Suppressor macrophage treated with lipopolysaccharide for 1 hour (primary cell): ENCODE results near the gene TUBB6.

ENCODE experiments used
- DNase-seq, 3 donors: peaks; one replicate each; pipeline ENCODE4 v3.0.0-alpha.2; 2020 to 2022

Gene TUBB6

DNA sequence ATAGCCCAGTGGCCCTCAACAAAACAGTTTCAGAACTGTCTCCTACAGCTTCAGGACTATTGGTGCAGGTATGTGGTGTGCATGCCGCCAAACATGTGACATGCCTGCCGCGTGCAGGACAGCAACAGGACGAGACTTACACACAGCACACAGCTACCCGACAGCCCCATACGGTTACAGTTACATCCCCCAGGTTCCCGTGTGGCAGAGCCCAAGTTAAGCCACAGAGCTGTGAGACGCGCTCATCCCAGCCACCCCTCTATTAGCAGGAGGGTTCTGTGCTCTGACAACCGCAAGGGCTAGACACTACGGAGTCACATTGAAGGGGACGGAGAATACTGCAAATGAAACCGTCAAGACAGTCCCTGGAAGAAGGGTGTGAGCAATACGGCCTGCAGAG lies 16.4 kb upstream of the TUBB6 start:
- no peak for DNase-seq

DNA sequence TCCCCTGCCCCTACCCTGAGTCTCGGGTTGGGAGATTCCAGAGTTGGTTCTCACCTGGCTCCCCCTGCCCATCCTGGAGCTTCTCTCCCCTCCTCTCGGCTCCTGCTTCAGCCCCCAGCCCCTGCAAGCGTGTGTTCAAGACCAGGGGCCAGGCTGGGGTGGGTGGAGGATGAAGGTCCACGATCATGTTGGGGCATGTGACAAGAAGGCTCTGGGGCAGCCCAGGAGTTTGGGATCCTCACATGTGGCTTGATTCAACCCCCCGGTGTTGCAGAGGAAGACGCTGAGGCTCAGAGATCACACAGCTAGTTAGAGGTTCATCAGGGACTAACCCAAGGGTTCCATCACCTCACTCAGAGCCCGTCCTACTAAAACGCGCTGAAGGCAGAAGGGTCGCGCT lies 14.2 kb upstream of the TUBB6 start:
- DNase-seq = no peak

DNA sequence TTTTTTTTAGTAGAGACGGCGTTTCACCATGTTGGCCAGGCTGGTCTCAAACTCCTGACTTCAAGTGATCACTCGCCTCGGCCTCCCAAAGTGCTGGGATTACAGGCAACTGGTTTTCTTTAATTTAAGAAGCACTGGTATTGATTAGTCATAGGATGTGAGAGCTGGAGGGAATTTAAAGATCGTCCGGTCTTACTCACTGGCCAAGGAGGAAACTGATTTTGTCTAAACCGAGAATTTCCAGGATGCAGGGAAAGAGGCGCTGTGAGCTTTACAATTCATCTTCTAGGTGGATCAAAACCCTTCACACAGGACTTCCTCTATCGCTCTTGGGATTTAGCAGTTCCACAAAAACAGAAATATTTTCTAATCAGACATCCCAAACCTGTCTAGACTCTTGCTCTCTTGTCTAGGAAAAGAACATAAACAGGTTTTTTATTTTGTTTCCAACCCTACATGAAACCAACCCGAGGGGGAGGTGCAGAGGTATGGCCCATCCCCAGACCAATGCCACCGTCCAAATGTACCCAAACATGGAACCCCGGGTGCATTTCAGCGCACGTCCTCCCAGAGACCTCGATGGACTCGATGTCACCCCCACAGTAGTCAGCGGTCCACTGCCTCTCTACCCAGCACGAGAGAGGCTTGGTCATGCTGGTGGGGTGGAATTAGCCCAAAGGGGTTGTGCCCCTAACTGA lies 12.5 kb upstream of the TUBB6 start:
- no peak for DNase-seq

DNA sequence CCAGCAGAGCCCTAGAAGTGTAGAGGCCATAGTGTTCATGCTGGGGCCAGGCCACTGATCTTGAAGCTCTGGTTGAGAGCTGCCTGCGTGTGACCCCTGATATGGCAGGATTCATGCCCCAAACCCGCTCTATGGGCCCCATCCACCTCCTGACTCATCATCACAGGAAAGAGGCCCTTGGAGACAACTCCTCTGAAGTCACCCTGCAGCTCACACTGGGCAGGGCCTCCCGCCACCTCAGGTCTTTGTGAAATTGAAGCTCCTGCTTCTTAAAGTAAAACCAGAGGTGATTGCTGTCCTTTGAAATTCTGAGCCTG lies 12.0 kb upstream of the TUBB6 start:
- no peak for DNase-seq

DNA sequence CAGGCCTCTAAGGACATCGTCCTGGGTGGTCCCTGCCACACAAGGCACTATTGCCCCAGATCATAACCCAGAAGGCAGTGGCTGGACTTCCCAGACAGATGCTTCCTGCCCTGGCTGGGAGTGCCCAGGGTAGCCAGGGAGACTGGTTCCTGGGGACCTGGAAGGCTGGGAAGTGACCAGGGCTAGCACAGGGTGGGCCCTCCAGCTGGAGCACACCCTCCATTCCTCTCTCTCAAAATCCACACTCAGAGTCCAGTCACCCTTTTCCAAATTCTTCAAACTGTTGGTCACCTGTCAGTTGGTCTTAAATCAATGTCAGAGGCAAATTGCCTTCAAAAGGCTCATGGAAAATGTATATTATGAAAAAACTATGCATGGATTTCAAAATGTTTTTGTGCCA lies 11.6 kb upstream of the TUBB6 start:
- DNase-seq = no peak

DNA sequence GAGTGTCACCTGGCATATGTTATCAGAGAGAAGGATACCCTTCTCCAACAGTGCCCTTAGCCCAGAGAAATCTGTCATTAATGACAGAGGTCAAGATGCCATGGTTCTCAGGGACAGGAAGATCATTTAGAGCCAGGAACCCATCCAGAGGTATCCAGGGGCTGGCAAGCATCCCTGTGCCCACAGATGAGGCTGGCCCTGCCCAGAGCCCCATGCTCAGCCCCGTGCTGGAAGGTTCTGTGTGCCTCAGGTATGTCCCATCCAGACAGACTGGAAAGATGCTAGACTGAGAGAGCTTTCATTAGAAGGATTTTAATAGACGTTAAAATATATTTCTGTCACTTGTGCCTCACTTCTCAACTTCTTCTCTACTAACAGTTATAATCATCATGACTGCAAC lies 8.2 kb upstream of the TUBB6 start:
- DNase-seq = no peak

DNA sequence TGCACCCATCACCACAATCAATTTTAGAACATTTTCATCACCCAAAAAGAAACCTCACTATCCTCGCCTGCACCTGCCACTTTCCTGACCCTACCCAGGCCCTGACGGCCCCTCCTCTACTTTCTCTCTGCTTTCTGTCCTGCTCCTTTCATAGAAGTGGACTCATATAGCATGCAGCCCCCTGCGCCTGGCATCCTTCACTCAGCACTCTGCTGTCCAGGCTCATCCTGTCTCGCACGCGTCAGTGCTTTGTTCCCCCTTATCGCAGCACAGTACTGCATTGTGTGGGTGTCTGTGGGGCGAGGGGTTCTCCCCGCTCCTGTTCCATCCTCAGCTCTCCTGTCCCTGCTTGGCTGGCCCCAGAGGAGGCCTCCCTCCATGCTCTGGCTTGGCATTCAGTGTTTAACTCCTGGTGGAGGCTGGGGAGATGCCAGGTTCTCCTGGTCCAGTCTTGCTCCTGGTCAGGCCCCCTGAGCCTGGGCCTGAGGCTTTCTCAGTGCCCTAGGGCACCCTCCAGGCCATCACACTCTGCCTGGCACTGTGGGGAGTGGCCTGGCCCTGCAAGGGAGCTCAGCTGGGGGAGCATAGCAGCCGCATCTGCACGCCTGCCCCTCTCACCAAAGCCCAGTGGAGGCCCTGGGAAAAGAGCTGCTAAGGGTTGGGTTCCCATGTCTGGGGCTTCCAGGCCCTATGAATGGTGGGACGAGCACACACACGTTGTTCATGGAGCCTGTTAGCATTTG lies 6.6 kb upstream of the TUBB6 start:
- DNase-seq = no peak

DNA sequence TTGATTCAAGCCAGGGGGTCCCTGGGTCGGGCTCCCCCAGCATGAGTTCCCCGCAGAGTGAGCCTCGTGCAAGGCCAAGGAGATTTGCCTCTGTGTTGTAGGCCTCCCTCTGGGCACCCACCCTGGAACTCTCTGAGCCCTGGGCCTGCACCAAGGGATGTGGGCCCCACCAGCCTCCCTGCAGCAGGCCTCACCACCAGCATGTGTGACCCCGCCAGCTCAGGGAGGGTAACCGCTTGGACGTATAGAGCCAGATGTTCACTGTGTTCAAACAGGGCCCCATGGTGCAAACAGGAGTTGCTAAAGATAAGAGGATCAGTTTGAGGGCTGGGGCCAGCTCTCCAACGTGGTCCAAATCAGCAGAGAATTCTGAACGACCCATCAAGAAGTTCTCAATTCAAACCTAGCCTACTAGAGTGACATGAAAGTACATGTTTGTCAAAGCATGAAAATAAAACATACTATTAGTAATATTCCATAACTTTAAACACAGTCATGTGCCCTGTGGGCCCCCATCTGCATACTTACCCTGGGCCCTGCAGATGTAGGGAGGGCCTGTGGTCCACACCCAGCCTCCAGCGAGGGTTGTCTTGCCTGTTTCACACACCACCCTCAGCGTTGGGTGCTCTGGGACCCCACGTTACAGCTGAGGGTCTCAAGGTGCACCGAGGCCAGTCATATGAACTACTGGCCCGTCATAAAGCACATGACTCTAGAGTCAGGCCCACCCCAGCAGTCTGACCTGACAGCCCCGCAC lies 5.5 kb upstream of the TUBB6 start:
- no peak for DNase-seq

DNA sequence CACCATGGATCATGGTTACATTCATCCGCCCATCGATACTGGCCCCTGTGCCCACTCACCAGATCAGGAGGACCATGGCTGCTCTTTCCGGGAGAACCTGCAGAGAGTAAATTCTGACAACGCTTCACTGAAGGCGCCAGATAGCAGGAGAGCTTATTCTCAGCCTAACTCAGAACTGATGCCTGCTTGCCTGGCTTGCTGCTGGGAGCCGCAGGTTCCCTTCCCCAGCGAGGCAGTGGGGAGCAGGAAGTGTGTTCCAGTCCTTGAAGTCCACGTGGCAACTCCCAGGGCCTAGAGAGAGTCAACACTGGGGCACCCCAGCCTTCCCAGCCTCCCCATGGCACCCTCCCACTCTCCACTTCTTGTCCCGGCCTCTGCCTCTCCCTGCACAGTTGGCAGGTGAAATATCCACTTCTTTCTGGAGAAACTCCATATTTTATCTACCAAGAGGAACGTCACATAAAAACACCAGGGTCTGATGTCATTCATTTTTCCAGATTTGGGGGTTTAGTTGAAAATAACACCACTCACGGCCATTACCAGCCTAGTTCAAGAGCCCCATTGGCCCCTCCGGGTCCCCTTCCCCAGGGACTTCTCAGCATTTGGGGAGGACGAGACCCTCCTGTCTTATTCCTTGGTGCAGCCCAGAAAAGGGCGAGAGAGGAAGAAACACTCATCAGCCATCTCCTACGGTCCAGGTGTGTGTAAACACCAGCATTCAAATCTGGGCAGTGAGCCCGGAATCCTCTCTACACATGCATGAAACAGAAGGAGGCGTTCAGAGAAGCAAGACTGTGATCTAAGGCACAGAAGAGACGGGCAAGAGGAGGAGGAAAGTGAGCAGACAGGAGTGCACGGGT lies 3.5 kb upstream of the TUBB6 start:
- DNase-seq = no peak

DNA sequence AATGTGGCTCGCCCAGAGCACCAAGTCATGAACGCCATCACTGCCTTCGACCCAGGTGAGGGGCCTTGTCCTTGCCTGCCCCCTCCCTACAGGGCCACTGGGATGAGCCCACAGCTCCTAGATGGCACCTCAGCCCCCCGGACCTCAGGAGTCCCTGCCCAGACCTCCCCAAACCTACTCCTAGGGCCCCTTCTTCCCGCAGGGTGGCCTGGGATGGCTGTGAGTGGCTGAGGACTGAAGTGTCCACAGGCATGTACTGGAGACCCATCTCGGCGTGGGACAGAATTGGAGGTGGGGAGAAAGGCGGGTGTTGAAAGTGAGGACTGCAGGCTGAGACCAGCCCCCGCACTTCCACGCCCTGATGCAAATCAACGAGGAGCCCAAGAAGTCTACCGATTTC lies 2.8 kb upstream of the TUBB6 start:
- no peak for DNase-seq

DNA sequence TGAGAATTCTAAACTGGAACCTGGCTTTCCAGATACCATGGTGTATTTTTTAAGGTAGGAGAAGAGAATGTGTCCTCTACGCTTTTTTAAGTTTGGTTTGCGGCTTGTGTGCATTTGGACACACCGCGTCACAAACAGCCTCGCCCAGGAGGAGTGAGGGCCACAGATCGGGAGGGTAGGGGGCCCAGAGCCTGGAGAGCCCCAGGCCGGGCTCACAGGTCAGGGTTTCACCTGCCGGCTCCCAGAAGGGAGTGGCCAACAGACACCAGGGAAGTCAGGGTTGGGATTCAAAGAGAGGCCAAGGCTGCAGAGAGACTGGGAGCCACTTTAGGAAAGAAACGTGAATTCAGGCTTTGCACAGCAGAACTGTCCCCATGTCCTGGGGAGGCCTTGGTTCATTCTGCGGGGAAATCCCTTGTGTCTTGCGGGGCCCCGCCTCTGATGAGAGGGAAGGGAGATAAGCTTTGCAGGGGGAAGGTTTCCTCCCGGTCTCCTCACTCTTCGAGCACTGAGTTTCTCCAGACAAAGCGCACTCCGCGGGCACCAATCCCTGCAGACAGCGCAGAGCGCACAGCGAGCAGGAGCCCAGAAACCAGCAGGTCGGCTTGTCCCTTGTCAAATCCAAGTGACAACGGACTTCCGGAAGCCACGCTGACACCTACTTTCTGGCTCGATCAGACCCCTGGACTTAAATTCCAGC lies 2.0 kb upstream of the TUBB6 start:
- no peak for DNase-seq

DNA sequence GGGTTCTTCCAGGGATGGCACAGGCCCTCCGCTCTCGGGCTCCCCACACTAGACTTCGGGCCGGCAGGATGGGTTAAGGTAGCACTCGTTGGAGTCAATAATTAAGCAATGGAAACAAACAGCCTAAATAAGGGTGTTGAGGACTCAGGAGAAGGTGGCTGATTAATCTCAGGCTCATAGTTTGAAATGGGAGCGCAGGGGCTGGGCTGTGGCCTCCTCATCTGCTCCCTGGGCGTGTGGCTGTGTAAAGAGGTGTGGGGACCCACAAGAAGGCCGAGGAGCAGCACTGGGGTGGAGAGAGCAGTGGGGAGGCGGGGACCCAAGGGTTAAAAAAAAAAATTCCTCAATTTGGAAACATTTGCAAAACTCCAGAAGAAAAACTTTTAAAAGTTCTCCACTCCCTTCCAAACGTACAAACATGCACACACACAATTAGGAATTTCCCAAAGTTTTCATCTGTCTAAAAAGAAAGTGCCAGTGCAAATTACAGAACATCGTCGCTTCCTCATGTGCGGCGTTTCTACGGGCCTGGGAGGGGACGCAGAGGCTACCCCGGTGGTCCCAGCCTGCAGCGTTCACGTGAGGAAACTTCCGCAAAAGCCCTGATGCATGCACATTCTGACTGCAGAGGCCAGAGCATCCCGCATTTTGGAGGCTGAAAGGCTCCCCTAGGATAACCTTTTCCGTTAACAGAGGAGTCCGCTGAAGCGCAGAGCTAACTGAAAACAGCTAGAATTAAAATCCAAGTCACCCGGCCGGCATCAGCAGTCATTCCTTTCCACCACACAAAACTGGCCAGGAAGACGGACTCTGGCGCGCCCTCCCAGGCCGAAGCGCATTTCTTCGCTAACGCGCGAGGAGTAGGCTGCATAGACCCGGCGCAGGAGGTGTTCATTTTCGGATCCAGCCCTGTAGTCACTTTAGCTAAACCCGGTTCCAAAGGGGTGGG lies 1.0 kb upstream of the TUBB6 start:
- DNase-seq = peak; percentile 71 to 82 (median 78)

DNA sequence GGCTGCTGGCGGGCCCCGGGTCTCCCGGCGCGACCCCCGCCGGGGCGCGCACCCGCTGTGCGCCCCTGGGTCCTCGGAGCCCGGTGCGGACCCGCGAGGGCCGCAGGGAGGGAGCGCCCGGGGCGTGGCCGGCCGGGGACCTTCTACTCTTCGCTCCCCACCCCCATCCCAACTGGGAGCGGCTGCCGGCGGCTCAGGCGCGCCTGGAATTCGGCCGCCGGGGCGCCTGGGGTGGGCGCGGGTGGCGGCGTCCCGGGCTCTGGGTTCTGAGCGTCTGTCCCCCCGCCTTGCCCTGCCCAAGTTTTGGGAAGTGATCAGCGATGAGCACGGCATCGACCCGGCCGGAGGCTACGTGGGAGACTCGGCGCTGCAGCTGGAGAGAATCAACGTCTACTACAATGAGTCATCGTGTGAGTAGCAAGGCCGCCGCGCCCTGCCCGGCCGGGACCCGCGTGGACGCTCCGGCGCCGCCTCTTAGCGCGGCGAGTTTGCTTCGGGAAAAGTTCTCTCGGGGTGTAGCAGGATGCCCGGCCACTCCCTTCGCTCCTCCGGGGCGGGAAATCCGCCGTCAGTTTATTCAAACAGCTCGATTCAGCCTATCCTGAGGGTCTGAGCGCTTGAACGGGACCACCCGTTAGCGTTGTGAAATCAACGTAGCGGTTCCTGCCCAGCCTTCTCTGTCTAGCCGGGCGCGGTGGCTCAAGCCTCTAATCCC lies 502 bp downstream of the TUBB6 start:
- DNase-seq = peak; percentile 96 to 97 (median 97)

DNA sequence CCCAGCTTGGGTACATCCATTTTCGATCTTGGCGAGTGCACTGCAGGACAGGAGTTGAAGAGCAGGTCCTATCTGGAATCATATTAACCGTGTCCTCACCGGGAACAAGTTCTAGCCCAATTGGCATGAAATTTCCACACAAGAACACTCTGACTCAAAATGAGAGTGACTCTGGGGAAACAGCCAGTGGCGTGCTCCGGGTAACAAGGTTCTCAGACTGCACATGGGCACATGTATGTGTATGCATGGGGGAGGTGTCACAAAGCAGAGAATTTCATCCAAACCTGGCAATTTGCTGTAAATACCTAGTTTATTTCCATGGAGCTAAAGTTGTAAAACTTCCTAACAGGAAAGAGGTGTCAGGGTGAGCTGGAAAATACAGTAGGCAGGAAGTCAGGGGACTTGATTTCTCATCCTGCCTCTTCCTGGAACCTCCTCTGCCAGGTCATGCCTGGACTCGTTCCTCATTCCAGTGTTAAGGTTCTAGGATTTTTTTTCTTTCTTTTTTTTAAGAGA lies 1.7 kb downstream of the TUBB6 start:
- DNase-seq = peak; percentile 24 to 41 (median 34)

DNA sequence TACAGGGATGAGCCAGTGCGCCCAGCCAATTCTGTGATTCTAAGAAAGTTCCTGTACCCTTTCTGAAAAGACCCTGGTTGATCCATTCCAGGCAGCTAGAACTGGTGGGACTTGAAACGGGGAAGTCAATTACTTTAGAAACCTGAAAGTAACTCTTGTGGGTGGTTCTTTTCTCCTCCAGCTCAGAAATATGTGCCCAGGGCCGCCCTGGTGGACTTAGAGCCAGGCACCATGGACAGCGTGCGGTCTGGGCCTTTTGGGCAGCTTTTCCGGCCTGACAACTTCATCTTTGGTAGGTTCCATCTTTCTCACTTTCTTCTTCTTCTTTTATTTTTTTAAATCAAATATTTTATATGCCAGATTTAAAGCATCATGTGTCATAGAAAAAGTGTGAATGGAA lies 2.7 kb downstream of the TUBB6 start:
- DNase-seq = no peak

DNA sequence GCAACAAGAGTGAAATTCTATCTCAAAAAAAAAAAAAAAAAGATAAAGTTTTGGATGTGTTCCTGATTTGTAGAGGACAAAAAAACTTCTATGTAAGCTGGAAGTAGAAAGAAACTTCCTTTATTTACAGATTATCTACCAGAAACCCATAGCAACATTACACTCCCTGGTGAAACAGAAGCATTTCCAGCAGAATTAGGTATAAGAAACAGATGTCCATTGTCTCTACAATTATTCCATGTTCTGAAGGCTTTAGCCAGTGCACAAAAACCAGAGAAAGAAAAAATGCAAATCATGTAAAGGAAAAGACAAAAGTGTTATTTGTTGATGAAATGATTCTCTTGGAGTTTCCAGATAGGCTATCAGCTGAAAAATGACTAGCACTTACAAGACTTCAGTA lies 4.9 kb downstream of the TUBB6 start:
- DNase-seq = no peak

DNA sequence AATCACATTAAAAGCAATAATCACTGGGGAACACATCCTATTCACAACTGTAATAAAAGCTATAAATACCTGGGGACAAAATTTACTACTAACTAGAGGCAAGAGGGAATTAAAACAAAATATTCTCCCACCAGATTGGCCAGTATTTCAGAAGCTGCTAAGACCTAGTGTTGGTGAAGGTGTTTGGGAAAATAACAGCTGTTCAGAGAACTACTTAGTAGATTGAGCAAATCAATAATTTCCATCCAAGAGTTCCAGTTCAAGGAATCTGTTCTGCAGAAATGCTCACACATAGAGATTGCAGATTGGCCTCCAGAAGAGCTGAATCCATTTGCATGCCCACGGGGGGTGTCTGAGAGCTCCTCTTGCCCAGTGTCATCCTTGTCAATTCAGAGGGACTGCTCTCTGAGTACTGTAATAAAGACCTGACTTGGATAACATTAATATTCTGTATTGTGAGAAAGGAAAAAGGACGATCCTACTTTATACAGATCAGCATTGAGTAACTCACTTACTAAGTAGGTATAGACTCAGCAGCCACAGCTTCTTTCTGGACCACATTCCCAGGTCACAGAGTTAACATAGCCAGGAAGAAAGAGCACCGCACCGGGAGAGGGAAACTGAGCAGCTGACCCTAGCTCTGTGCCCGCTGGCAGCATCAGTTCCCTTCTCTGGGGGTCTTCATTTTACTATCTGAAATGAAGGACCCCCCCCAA lies 5.6 kb downstream of the TUBB6 start:
- no peak for DNase-seq

DNA sequence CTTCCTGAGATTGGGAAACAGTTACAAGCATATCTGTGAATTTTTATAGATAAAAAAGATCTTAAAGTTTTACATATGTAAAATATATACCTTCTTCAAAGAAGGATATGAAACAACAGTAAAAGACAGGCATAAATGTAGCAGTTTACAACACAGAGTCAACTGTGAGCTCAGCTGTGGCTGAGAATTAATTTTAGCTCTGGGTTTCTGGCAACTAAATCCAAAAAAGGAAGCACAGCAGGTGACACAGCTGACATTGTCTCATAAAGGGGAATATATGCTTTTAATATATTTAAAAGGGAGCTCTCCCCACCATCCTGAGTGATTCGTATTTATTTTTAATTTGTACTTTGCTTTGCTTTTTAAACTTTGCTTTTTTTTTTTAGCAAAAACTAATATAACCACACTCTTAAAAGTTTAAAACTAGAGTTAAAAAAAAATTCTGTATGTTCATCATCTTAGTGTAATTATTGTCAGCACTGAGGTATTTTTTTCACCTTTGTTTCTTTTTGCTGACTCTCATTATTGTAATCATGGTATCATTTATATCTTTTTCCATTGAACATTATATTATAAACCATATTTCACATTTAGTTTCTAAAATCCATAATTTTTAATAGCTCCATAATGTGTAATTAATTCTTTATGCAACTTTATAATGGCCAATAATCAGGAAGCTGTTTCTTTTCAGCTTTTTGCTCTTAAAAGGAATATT lies 6.7 kb downstream of the TUBB6 start:
- DNase-seq = peak; percentile 32 to 59 (median 44)

DNA sequence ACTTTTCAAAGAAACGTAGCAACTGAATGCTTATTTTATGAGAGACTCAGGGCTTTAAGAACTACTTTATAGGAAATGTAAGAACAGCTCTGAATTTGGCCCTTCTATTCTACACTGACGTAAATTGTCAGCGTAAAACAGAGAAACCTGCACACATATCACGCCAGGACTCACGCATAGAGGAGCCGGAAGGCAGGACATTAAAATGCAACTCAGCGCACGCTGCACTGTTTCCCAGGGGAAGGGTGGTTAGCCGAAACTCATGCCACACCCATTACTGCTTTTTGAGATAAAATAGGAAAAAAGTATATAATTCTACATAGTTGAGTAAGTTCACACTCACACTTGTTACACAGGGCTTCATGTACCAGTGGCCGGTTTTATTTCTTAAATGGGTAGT lies 7.4 kb downstream of the TUBB6 start:
- DNase-seq = no peak
